Measurements from ENCODE around the gene FMNL1. TPM values are rescaled to one million over a fixed set of nuclear protein-coding genes. Genes with fewer than 3 reads are reported as not detected.

The FMNL1 gene
- total RNA-seq, 2 donors from 2014 or later: 3.5 to 4.5 TPM

DNA sequence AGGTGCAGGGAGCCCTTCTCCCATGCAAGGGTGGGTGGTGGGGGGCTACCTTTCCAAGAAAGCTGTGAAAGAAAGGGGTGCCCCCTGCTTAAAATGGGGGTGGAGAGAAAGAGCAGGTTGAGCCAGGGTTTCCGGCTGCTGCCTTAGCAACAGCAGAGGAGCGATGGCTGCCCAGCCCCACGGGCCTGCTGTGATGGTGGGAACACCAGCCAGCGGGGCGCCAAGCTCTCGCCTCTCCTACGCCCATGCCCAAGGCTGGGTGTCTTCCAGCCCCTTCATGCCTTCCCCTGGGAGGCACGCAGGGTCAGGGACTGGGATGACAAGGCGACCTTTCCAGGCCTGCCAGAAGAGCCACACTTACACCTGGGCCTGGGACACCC, 3.0 kb downstream of the FMNL1 start:
- H3K9ac ChIP-seq (ENCODE audit: extremely low read depth, low read length, poor library complexity, severe bottlenecking): no peak overlapping the region
- no peaks in the 10 kb centered on the region for H3K9me3 Mint-ChIP-seq
- H3K4me1 Mint-ChIP-seq: peaks cover 8% of the 10 kb centered on the region
- H3K9me3 ChIP-seq (ENCODE audit: control insufficient read depth, low read length): no peaks in the 10 kb centered on the region
- H3K4me3 ChIP-seq (ENCODE audit: low read length): no peak overlapping the region
- no peak for DNase-seq
- H3K4me1 ChIP-seq (ENCODE audit: control insufficient read depth, insufficient read depth, low read length): no peaks in the 10 kb centered on the region
- peaks cover 47% of the 10 kb centered on the region for H3K27me3 ChIP-seq (ENCODE audit: control insufficient read depth, insufficient read depth, low read length, poor library complexity, severe bottlenecking)
- H3K36me3 ChIP-seq (ENCODE audit: control insufficient read depth, insufficient read depth, low read length): no peaks in the 10 kb centered on the region
- H3K27me3 Mint-ChIP-seq (ENCODE audit: insufficient read depth): peaks cover 58% of the 10 kb centered on the region
- 90 to 92% methylated on average over 8 to 9 of the region's 9 CpGs for WGBS, 2 experiments (ENCODE audit: insufficient coverage in 1 of 2, insufficient read length in 1 of 2)
- TF ChIP-seq, protein P1, sequence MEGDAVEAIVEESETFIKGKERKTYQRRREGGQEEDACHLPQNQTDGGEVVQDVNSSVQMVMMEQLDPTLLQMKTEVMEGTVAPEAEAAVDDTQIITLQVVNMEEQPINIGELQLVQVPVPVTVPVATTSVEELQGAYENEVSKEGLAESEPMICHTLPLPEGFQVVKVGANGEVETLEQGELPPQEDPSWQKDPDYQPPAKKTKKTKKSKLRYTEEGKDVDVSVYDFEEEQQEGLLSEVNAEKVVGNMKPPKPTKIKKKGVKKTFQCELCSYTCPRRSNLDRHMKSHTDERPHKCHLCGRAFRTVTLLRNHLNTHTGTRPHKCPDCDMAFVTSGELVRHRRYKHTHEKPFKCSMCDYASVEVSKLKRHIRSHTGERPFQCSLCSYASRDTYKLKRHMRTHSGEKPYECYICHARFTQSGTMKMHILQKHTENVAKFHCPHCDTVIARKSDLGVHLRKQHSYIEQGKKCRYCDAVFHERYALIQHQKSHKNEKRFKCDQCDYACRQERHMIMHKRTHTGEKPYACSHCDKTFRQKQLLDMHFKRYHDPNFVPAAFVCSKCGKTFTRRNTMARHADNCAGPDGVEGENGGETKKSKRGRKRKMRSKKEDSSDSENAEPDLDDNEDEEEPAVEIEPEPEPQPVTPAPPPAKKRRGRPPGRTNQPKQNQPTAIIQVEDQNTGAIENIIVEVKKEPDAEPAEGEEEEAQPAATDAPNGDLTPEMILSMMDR (conservative IDR thresholded peaks at IDR 0.05): no peak
- no peak overlapping the region for H3K27ac ChIP-seq (ENCODE audit: low read depth, low read length)
- H3K36me3 Mint-ChIP-seq (ENCODE audit: low read depth): no peaks in the 10 kb centered on the region
- H3K4me3 Mint-ChIP-seq: no peak overlapping the region
- H3K27ac Mint-ChIP-seq: no peak overlapping the region

DNA sequence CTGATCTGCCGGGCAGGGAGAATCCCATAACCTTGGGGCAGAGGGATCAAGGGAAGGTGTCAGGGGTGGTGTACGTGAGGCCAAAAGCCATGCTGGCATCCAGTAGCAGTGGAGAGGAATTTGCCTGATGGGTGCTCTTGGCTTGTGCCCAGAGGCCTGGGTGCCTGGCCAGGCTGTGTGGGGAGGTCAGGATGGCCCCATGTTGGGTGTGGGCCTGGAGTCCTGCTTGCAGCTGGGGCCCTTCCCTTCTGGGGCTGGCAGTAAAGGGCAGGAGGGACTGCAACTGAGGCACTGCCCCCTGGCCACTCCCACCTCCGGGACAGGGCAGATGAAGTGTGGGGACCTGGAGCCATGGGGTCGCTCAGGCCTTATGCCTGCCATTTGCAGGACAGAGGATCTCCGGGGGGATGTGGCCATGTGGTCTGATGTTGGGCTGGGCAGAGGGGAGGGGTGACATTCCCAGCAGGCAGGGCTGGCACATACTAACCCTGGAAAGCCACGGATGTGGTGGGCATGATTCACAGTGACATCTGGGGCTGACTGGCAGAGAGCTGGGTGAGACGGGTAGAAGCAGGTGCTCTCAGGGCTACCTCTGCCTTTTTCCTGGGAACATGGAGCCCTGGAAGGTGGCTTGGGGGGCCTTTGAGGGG, 3.5 kb downstream of the FMNL1 start:
- no peak overlapping the region for H3K27ac Mint-ChIP-seq
- H3K36me3 Mint-ChIP-seq (ENCODE audit: low read depth): no peaks in the 10 kb centered on the region
- H3K9ac ChIP-seq (ENCODE audit: extremely low read depth, low read length, poor library complexity, severe bottlenecking): no peak overlapping the region
- no peak overlapping the region for H3K4me3 Mint-ChIP-seq
- no peaks in the 10 kb centered on the region for H3K36me3 ChIP-seq (ENCODE audit: control insufficient read depth, insufficient read depth, low read length)
- DNase-seq: no peak
- peaks cover 8% of the 10 kb centered on the region for H3K4me1 Mint-ChIP-seq
- no peaks in the 10 kb centered on the region for H3K4me1 ChIP-seq (ENCODE audit: control insufficient read depth, insufficient read depth, low read length)
- no peaks in the 10 kb centered on the region for H3K9me3 Mint-ChIP-seq
- TF ChIP-seq, protein P1 (conservative IDR thresholded peaks at IDR 0.05): no peak
- 79 to 91% methylated on average over 5 to 7 of the region's 7 CpGs for WGBS, 2 experiments (ENCODE audit: insufficient coverage in 1 of 2, insufficient read length in 1 of 2)
- H3K27ac ChIP-seq (ENCODE audit: low read depth, low read length): no peak overlapping the region
- no peak overlapping the region for H3K4me3 ChIP-seq (ENCODE audit: low read length)
- peaks cover 42% of the 10 kb centered on the region for H3K27me3 ChIP-seq (ENCODE audit: control insufficient read depth, insufficient read depth, low read length, poor library complexity, severe bottlenecking)
- H3K27me3 Mint-ChIP-seq (ENCODE audit: insufficient read depth): peaks cover 56% of the 10 kb centered on the region
- H3K9me3 ChIP-seq (ENCODE audit: control insufficient read depth, low read length): no peaks in the 10 kb centered on the region

DNA sequence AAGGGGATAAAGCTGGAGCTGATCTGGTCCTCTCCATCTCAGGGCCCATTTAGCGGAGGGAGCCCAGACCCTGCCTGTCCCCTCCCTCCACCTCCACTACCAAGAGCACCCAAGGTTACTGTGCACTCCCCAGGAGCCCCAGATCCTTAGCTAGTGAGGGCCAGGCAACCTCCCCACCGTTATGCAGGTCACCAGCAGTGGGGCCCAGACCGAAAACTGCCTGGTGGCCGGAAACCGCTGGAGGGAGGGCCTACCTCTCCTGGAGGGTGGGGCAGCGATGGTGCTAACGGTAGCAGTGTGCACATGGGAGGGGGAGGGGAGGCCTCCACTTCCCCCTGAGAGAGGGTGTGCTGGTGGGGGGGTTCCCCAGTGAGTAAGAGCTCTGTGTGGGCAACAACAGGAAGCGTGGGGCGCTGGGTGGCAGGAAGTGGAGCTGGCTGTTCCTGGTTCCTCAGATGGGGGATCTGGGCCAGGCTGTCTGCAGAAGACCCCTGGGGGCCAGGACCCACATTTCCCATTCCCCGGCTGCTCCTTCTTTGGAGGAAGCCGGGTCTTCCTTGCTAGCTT, 4.4 kb downstream of the FMNL1 start:
- Histone ChIP-seq H3K9me3 (ENCODE audit: control insufficient read depth, low read length) (no peaks in the 10 kb centered on the region), H3K4me3 (ENCODE audit: low read length) (no peak overlapping the region), H3K27ac (ENCODE audit: low read depth, low read length) (no peak overlapping the region), H3K36me3 (ENCODE audit: control insufficient read depth, insufficient read depth, low read length) (no peaks in the 10 kb centered on the region), H3K9ac (ENCODE audit: extremely low read depth, low read length, poor library complexity, severe bottlenecking) (no peak overlapping the region), H3K4me1 (ENCODE audit: control insufficient read depth, insufficient read depth, low read length) (no peaks in the 10 kb centered on the region), H3K27me3 (ENCODE audit: control insufficient read depth, insufficient read depth, low read length, poor library complexity, severe bottlenecking) (peaks cover 33% of the 10 kb centered on the region)
- Mint-ChIP-seq H3K27ac (no peak overlapping the region), H3K4me3 (no peak overlapping the region), H3K4me1 (peaks cover 8% of the 10 kb centered on the region), H3K36me3 (ENCODE audit: low read depth) (no peaks in the 10 kb centered on the region), H3K9me3 (no peaks in the 10 kb centered on the region), H3K27me3 (ENCODE audit: insufficient read depth) (peaks cover 54% of the 10 kb centered on the region)
- TF ChIP-seq, protein P1 (conservative IDR thresholded peaks at IDR 0.05): no peak
- DNase-seq: peak; percentile 53
- WGBS, 2 experiments (ENCODE audit: insufficient coverage in 1 of 2, insufficient read length in 1 of 2): 67 to 80% methylated on average over 5 to 11 of the region's 11 CpGs

All from endodermal cell (in vitro differentiated cells).